ENCODE results near the gene LGALS12.
A peak's percentile ranks its signal among the peaks of the same experiment; 100 is the strongest.

The LGALS12 gene

GRCh38 chr11:63505857-63506528, at the start of gene LGALS12:
LGALS12 (plus strand) TSS chr11:63506084; CDS start chr11:63506459, 375 bp downstream.
- Histone ChIP-seq H3K27me3 (no peaks in the 10 kb centered on the region), H3K36me3 (peaks cover 19% of the 10 kb centered on the region), H3K27ac (peak within 1 kb of the TSS; percentile 87), H3K9me3 (no peaks in the 10 kb centered on the region), H3K4me3 (ENCODE audit: low read depth in 1 of 2, low read length in 1 of 2) (peak within 1 kb of the TSS; percentile 55), H3K4me1 (ENCODE audit: control insufficient read depth in 1 of 2, insufficient read depth in 1 of 2, low read depth in 1 of 2, low read length in 1 of 2) (peaks cover 82 to 84% of the 10 kb centered on the region in 2 experiments)
- no peak for TF ChIP-seq CTCF (IDR thresholded peaks at IDR 0.05)

- peaks cover 27% of the 10 kb centered on the region for H3K27me3 ChIP-seq
- H3K4me3 ChIP-seq (ENCODE audit: low read depth in 1 of 2, low read length in 1 of 2), result no peak overlapping the region
- no peak overlapping the region for H3K27ac ChIP-seq
- no peak for TF ChIP-seq CTCF (IDR thresholded peaks at IDR 0.05)
- H3K9me3 ChIP-seq, result no peaks in the 10 kb centered on the region
- no peaks in the 10 kb centered on the region for H3K4me1 ChIP-seq (ENCODE audit: control insufficient read depth in 1 of 2, insufficient read depth in 1 of 2, low read depth in 1 of 2, low read length in 1 of 2)
- H3K36me3 ChIP-seq, result no peaks in the 10 kb centered on the region
Measured at GRCh38 chr11:63459586-63459985, 46.3 kb upstream of the LGALS12 start.

GRCh38 chr11:63462137-63462536, 43.7 kb upstream of the LGALS12 start:
- H3K4me3 ChIP-seq (ENCODE audit: low read depth in 1 of 2, low read length in 1 of 2), result no peak overlapping the region
- H3K36me3 ChIP-seq, result no peaks in the 10 kb centered on the region
- no peak overlapping the region for H3K27ac ChIP-seq
- no peaks in the 10 kb centered on the region for H3K4me1 ChIP-seq (ENCODE audit: control insufficient read depth in 1 of 2, insufficient read depth in 1 of 2, low read depth in 1 of 2, low read length in 1 of 2)
- TF ChIP-seq CTCF (IDR thresholded peaks at IDR 0.05), result no peak
- no peaks in the 10 kb centered on the region for H3K9me3 ChIP-seq
- peaks cover 33% of the 10 kb centered on the region for H3K27me3 ChIP-seq

- no peaks in the 10 kb centered on the region for H3K36me3 ChIP-seq
- TF ChIP-seq CTCF (IDR thresholded peaks at IDR 0.05), result no peak
- H3K4me1 ChIP-seq (ENCODE audit: control insufficient read depth in 1 of 2, insufficient read depth in 1 of 2, low read depth in 1 of 2, low read length in 1 of 2), result no peaks in the 10 kb centered on the region
- H3K4me3 ChIP-seq (ENCODE audit: low read depth in 1 of 2, low read length in 1 of 2), result no peak overlapping the region
- peaks cover 43% of the 10 kb centered on the region for H3K27me3 ChIP-seq
- no peaks in the 10 kb centered on the region for H3K9me3 ChIP-seq
- H3K27ac ChIP-seq, result no peak overlapping the region
Measured at GRCh38 chr11:63470311-63470710, 35.6 kb upstream of the LGALS12 start.

- H3K9me3 ChIP-seq, result no peaks in the 10 kb centered on the region
- H3K4me3 ChIP-seq (ENCODE audit: low read depth in 1 of 2, low read length in 1 of 2), result no peak overlapping the region
- H3K4me1 ChIP-seq (ENCODE audit: control insufficient read depth in 1 of 2, insufficient read depth in 1 of 2, low read depth in 1 of 2, low read length in 1 of 2), result no peaks in the 10 kb centered on the region
- no peak for TF ChIP-seq CTCF (IDR thresholded peaks at IDR 0.05)
- H3K27me3 ChIP-seq, result peaks cover 37% of the 10 kb centered on the region
- no peaks in the 10 kb centered on the region for H3K36me3 ChIP-seq
- no peak overlapping the region for H3K27ac ChIP-seq
Measured at GRCh38 chr11:63472372-63472771, 33.5 kb upstream of the LGALS12 start.
